ENCODE data around the gene MARCHF4. TPM values are rescaled to one million over a fixed set of nuclear protein-coding genes. Genes with fewer than 3 reads are reported as not detected.

The MARCHF4 gene
- total RNA-seq, 1 experiment from 2014 or later: 0.26 TPM

- H3K27ac ChIP-seq (ENCODE audit: insufficient read length, low read depth, low read length): no peak overlapping the region
- H3K4me3 Mint-ChIP-seq: peak overlapping the region in 1 of 2 experiments; percentile 2; a peak in 2 of 5 replicates
- peaks cover 1% of the 10 kb centered on the region for H3K27me3 Mint-ChIP-seq (ENCODE audit: low read depth)
- H4K20me1 ChIP-seq (ENCODE audit: control insufficient read depth, insufficient read depth, insufficient read length): no peaks in the 10 kb centered on the region
- peaks cover 47 to 55% of the 10 kb centered on the region in 2 experiments for H3K4me1 Mint-ChIP-seq
- no peaks in the 10 kb centered on the region for H3K9me3 Mint-ChIP-seq
- no peak overlapping the region for H3T11ph ChIP-seq (ENCODE audit: low read length)
- H3K9ac ChIP-seq (ENCODE audit: extremely low read depth, insufficient read length, low read length): no peak overlapping the region
- H3K56ac ChIP-seq (ENCODE audit: insufficient read length, low read depth, low read length): no peak overlapping the region
- peak; percentile 67 for DNase-seq
- H2BK12ac ChIP-seq (ENCODE audit: insufficient read length, low read depth, low read length): no peak overlapping the region
- no peaks in the 10 kb centered on the region; a peak in 1 of 7 replicates for H3K36me3 Mint-ChIP-seq (ENCODE audit: insufficient read depth in 1 of 3, low read depth in 3 of 3)
- no peak for TF ChIP-seq CTCF (conservative IDR thresholded peaks at IDR 0.05)
- no CpG with 5 or more reads among the region's 3 CpGs for whole genome bisulfite sequencing (ENCODE audit: extremely low coverage, insufficient read length, low lambda C conversion rate)
- no peak overlapping the region for H3K14ac ChIP-seq (ENCODE audit: insufficient read depth, low read length)
- no peaks in the 10 kb centered on the region for H3K9me3 ChIP-seq (ENCODE audit: control insufficient read depth, low read depth, low read length)
- H2AK5ac ChIP-seq (ENCODE audit: insufficient read length, low read length): no peak overlapping the region
- H3K23ac ChIP-seq (ENCODE audit: insufficient read length, low read depth, low read length): no peak overlapping the region
- peaks cover 17% of the 10 kb centered on the region for H3K4me1 ChIP-seq (ENCODE audit: insufficient read depth, low read length)
- no peaks in the 10 kb centered on the region for H3K79me2 ChIP-seq (ENCODE audit: insufficient read depth, low read length)
- H2BK20ac ChIP-seq (ENCODE audit: low read depth, low read length, poor library complexity, severe bottlenecking): no peak overlapping the region
- no peak overlapping the region for H2AFZ ChIP-seq (ENCODE audit: low read length)
- H2BK5ac ChIP-seq (ENCODE audit: insufficient read length, low read length): no peak overlapping the region
- no peaks in the 10 kb centered on the region for H3K79me1 ChIP-seq (ENCODE audit: insufficient read depth, low read depth, low read length, poor library complexity, severe bottlenecking)
- H3K23me2 ChIP-seq (ENCODE audit: insufficient read length, low read depth, low read length, poor library complexity, severe bottlenecking): no peaks in the 10 kb centered on the region
- no peak overlapping the region for H3K4ac ChIP-seq (ENCODE audit: low read depth, low read length)
- no peak overlapping the region for H2BK15ac ChIP-seq (ENCODE audit: low read depth, low read length)
- H3K4me2 ChIP-seq (ENCODE audit: insufficient read depth, insufficient read length, low read length): no peak overlapping the region
- no peak overlapping the region for H4K5ac ChIP-seq (ENCODE audit: insufficient read length, low read depth, low read length)
- H3K27ac Mint-ChIP-seq: peak overlapping the region in 2 of 3 experiments; percentile 16 to 87; a peak in 3 of 7 replicates
- no peaks in the 10 kb centered on the region for H3K27me3 ChIP-seq (ENCODE audit: insufficient read depth, low read length)
- no peak overlapping the region for H3K18ac ChIP-seq (ENCODE audit: insufficient read length, low read depth, low read length)
- H4K91ac ChIP-seq (ENCODE audit: insufficient read length, low read depth, low read length): no peak overlapping the region
- no peak overlapping the region for H4K8ac ChIP-seq (replicated peaks; ENCODE audit: insufficient read length, low read depth, low read length)
- H2BK120ac ChIP-seq (ENCODE audit: low read depth, low read length, poor library complexity, severe bottlenecking): no peak overlapping the region
Measured at GRCh38 chr2:216349366-216349765, 22.9 kb downstream of the MARCHF4 start.
